GM18519 (cell line): ENCODE data around the gene CCDC69.
"Not testable (repeated sequence)": the region's sequence is repeated elsewhere in the genome, so short reads cannot be mapped to it uniquely, and the experiment has no call there.

Experiments
- ATAC-seq: cut with Tn5 transposase; IDR thresholded peaks from one replicate; pipeline ENCODE4 v1.9.1; 2021; ENCODE audit warnings: mild to moderate bottlenecking, moderate library complexity; ENCODE audit not compliant: unreplicated experiment, low FRiP score

Gene CCDC69, protein sequence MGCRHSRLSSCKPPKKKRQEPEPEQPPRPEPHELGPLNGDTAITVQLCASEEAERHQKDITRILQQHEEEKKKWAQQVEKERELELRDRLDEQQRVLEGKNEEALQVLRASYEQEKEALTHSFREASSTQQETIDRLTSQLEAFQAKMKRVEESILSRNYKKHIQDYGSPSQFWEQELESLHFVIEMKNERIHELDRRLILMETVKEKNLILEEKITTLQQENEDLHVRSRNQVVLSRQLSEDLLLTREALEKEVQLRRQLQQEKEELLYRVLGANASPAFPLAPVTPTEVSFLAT

DNA sequence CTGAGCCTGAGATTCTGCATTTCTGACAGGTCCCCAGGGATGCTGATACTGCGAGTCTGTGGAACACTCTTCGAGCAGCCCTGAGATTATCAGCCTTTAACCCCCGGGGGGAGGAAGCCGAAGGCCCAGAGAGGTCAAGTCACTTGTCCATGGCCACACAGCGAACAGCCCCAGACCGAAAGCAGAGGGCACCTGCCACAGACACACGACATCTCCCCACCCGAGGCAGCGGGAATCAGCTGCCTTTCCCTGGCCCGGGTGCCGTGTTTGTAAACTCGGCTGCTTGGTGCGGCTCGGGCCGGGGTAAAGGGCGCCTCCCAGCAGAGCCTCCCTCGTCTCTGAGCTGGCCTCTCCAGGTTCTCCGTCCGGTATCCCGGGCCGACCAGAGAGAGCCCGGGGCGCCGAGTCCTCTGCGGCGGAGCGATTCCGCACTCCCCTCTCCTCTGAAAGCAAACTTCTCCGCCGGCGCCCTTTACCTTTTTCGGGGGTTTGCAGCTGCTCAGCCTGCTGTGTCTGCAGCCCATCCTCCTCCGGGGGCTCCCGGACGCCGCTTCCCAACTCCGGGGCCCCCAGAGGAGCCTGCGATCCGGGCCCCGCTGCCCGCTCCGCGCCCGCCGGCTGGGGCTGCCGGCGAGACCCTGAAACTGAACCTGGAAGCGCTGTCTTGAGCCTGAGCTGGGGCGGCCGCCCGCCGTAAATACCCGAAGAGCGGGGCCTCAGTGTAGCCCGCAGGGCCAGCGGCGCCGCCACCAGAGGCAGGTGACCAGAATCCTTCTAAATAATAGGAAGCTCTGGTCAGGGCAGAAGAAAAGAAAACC lies at the start of gene CCDC69:
Gene CCDC69 (minus strand): TSS at position 646 of the 818 bp plus-strand sequence. CDS start 122 bp downstream, at position 524.
- peak; percentile 54 for ATAC-seq

DNA sequence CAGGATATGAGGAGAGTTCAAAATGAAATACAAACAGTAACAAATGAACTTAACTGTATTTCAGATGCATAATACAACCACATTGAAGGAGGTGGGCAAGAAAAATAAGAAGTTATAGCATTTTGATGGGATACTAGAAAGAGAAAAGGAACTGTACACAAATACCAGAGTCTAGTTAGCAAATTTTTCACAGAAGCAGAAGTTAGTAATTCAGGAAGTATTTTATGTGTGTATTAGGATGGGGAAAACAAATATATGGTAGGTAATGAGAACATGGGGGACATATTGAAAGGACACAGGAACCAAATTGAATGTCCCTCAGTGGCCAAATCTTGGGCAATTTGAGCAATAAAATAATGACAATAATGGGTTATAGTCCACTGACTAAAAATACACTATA lies 47.4 kb upstream of the CCDC69 start:
- ATAC-seq, result no peak

DNA sequence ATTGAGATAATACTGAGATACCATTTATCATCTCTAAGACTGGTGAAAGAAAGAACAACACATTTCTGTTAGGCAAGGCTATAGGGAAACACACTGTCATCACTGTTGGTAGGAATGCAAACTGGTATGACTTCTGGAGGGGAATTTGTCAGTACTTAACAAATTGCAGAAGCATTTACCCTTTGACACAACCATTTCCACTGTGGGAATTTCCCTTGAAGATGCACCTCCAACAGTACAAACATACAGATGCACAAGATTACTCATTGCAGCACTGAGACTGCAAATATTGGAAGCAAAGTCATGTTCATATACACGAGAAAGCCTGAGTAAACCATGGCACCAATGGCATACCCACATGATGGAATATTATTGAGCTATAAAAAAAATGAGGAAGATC lies 46.7 kb upstream of the CCDC69 start:
- peak; percentile 95 for ATAC-seq

DNA sequence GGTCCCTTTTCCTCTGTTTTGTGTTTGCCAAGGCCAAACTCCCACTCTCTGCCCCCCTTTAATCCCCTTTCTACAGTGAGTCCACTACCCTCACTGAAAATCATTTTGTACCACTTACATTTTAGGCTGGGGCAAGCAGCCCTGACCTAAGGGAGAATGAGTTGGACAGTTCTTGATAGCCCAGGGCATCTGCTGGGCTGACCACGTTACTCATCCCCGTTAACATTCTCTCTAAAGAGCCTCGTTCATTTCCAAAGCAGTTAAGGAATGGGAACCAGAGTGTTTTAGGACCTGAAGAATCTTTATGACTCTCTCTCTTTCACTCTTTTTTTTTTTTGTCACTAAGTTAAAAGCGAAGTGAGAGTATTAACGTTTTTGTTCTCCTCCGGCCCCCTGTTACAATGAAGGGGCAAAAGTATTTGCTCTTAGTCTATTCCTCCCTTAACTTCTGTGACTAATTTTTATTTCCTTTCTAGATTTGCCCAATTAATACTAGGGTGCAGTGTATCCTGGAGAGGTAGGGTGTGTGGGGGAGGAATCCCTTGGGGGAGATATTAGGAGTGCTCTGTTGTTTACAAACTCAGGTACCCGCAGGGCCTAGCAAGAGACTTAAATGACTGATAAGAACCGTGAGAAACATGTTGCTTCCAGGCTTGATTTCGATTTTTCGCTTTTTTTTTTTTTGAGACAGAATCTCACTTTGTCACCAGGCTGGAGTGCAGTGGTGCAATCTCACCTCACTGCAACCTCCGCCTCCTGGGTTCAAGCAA lies 43.8 kb upstream of the CCDC69 start:
- no peak for ATAC-seq

DNA sequence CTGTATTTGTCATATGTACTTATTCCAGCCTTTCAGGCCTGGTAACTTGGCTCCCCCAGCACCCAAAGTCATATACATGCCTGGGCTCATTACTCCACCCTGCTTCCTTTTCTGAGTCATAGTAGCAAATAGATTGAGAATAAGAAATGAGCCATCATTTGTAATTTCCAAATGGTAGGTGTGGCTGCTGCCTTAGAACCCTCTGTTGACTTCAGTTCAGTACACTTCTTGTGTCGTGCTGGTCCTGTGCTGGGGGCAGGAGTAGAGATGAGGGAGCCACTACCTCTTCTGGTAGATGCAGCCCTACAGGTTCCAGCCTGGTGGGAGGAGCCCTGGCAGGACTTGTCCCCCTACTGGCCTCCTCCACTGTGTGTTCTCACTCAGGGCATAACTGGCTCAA lies 40.2 kb upstream of the CCDC69 start:
- ATAC-seq, result peak; percentile 69

DNA sequence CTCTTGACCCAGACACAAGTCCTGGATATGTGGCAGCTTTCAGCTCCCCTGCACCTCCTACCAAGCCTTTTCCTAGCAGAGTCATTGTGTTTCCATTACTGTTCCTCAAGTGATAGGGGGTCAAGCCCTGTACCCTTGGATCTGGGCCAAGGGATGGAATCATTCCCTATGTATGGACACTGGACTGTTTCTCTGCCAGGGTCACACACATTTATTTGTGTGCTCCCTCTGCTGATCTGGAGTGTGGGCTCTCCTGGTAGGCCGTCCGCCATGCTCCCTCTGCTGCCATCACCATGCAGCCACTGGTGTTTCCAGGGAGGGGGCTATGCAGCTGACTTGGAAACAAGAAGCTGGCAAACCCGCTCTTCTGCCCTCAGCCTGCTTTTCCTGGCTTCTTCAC lies 38.6 kb upstream of the CCDC69 start:
- no peak for ATAC-seq

DNA sequence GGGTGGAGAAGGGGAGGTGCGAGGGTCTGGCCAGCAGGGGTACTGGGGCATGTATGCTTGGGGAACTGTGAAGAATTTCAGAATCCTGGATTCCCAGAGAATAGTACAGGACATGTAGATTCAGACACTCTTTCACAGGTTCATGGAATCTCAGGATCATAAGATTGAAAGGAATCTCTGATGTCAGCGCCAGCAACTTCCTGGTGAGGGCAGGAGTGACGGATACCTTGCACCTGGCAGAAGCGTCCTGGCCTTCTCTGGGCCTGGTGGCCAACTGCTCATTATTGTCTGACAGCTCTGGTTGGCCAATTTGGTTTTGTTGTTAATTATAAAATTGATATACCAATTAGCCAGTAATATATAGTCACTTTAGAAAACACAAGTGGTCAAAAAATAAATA lies 36.0 kb upstream of the CCDC69 start:
- ATAC-seq, result no peak

DNA sequence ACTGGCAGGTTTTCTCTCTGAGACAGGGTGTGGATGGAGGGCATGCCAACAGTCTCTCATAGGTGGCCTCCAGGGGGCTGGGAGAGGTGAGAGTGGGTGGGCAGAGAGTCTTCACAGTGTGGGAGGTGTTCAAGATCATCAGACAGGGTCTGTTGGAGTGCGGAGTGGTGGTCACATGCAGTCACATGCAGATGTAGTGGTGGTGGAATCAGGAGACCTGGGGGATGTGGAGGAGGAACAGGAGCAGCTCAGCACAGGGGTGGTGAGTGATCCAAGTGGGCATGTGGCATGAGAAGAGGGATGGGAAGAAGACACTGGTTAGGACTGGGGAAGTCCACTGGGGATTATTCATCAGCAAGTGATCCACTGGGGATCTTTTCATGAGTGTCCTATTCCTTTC lies 34.9 kb upstream of the CCDC69 start:
- ATAC-seq, result no peak

DNA sequence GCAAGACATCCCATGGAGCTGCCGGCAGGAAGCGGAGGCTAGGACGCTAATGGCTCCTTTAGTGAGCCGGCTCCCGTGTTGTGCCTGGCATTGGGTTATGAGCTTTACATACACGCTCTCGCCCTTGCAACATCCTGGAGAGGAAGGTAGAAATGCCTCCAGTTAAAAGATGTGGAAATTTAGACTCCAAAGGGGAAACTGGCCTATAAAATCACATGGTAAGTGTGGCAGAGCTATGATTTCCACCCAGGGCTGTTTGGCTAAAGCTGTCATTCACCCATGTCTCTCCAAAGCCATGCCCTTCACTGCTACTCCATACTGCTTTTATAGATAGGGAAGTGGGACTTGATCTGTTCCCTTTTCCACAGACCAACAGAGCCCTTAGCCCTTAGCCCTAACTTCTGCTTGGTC lies 34.3 kb upstream of the CCDC69 start:
- ATAC-seq, result no peak

DNA sequence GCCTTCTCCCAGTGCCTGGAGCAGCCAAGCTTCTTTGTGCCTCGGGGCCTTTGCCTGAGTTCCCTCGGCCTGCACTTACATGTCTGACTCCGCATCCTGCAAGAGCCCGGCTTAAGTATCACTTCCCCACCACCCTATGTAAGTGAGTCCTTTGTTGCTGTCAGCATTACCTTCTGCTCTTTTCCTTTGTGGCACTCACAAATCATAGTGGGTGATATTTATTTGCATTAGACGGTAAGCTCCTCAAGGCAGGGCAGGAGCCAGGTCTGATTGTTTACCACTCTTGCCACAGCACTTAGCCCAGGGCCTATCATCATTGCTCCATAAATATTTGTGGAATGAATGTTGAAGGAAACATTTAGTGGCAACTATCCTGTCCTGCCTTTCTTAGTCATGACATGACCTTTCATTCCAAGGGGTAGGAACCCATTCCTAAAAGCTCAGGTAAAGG lies 33.9 kb upstream of the CCDC69 start:
- peak; percentile 38 for ATAC-seq

DNA sequence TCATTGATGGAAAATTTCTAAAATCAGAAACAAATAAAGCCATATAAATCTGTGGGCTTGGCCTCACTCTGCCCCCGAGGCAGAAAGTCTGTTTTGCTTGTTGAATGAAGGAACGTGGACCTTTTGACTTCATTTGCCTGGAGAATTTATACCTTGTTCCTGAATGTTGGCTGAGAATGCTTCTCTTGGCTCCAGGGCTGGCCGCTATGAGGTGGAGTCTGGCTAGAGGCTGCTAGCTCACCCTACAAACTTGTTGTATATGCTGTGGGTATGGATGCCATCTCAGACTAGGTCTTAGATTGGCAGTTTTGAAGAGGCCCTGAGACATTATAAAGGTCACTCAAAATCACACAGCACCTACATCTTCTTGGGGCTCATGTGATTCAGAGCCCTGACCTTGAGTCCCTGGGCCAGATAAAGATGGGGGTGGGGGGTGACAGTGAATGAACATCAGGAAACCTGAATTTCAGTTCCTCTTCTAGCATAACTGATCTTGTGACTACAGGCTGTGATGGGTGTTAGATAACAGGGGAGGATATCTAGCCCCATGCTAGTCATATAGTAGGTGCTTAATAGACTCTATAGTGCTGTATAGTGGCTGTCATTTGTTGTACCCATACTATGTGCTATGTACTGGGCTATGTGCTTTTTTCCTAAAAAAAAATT lies 31.9 kb upstream of the CCDC69 start:
- ATAC-seq, result peak; percentile 42

DNA sequence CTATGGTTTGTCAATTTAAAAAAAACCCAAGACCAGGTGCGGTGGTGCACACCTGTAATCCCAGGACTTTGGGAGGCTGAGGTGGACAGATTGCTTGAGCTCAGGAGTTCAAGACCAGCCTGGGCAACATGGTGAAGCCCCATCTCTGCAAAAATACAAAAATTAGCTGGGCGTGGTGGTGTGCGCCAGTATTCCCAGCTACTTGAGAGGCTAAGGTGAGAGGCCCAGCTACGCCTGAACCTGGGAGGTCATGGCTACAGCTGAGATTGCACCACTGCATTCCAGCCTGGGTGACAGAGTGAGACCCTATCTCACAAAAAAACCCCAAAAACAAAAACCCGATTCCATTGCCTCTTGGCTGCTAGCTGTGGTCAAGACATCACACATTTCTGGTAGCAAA lies 31.1 kb upstream of the CCDC69 start:
- not testable (repeated sequence) for ATAC-seq

DNA sequence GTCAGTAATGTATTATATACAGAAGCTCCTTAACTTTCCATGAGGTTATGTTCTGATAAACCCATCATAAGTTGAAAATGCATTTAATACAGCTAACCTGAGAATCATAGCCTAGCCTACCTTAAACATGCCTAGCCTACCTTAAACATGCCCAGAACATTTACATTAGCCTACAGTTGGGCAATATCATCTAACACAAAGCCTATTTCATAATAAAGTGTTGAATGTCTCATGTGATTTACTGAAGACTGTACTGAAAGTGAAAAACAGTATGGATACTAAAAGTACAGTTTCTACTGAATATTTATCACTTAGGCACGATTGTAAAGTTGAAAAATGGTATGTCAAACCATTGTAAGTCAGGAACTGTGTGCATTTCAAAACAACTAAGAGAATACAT lies 30.7 kb upstream of the CCDC69 start:
- no peak for ATAC-seq

DNA sequence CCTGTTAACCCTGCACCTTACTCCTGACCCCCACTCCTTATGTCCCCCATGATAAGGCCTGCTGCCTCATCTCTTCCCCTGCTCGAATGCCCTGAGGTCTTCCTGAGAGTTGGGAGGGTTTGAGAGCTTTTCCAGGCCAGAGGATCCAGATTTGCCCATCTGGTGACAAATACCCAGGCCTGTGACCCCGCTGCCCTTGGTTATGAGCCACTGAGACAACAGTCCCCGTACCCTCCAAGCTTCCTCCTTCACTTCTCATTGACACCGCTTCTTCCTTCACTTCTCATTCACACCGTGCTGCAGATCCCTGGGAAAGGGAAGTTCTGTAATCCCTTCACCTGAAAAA lies 29.7 kb upstream of the CCDC69 start:
- ATAC-seq, result no peak

DNA sequence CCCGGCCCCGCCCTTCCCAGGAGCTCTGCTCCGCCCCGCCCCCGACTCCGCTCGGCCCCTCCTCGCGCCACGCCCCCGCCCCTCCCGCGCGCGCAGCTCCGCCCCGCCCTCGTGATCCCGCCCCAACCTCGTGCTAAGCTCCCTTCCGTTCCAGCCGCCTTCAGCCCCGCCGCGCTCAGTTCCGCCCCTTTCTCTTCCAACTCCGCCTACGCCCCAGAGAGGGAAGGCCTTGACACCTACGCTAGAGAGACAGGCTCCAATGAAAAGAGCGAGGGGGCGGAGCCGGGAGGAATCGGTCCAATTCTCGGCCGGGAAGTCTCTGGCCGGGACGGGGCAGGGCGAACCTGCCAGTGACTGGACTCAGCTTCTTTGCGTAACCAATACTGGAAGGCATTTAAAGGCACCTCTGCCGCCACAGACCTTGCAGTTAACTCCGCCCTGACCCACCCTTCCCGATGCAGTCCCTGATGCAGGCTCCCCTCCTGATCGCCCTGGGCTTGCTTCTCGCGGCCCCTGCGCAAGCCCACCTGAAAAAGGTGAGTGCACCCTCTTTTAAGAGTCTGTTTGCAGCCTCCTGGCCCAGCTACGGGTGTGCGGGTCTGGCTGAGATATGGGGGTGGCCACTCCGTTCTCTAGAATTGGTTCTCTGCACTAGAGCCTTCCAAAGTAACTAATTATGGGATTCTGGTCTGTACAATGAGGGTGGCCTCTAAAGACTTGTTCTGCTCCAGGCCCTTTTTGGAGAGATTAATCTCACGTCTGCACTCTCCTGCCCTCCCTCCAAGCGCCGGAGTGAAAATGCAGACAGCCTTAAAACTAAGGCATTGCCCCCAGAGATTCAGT lies 29.1 kb upstream of the CCDC69 start, which contains the start of gene GM2A:
Gene GM2A (plus strand): TSS at position 424 of the 843 bp plus-strand sequence. CDS start 32 bp downstream, at position 456.
- ATAC-seq, result peak; percentile 65

DNA sequence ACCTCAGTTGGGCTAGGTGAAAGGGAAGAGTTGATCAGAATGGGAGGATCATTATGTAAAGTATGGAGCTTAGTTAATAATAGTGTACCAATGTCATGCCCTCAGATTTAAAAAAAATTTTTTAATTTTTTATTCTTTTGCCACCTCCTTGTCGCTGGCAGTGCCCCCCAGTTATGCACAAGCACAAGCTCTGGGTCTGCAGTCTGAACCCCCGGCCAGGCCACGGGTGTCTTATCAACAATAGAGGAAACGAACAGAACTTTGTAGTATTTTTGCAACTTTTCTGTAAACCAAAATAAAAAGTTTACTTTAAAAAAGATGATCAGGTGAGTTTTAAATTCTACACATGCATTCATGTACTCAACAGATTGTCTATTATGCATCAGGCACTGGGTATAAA lies 27.7 kb upstream of the CCDC69 start:
- ATAC-seq, result no peak

DNA sequence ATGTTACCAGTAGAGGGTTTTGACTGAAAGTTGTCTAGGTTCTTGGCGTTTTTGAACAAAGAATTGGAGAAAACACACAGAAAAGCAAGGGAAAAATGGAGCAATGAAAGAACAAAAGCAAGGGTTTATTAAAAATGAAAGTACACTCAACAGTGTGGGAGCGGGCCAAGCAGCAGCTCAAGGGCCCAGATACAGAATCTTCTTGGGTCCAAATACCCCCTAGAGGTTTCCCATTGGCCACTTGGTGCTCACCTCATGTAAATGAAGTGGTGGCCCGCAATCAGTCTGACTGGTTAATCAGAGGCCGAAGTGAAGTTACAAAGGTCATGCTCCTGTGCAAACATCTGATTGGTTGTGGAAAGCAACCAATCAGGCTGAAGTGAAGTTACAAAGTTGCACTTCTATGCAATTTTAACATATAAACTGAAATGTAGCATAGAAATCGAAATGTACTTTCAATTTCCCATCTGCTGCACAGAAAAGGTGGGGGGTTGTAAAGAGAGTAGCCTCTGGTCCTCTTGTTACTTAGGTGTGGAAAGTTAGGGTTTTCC lies 27.2 kb upstream of the CCDC69 start:
- ATAC-seq, result no peak

DNA sequence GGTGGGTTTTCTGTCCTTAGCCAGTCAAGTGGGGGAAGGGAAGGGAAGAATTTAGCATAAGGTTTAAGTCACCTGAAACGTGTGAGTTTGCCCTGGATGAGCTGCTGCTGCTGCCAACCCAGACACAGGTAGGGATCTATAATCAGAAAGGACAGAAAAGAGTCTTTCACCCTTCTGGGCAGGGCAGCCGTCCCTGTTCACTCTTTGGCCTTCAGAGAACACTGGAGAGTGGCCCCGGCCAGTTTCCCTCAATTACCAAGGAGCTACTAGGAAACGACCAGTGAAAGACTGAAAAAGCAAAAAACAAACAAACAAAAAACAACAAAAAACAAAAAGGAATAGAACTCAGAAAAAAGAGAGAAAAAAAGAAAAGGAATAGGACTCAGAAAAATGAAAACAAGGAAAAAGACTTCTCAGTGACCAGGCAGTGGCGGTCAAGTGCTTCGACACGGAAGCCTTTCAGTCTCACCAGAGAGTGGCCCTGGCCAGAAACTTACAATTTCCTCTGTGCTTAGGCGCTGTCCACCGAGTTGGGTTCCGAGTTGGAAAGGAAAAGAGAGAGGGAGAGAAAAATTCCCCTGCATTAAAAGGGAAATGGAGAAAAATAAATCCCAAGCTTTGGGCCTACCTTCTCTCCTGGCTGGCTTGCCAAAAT lies 26.6 kb upstream of the CCDC69 start:
- no peak for ATAC-seq

DNA sequence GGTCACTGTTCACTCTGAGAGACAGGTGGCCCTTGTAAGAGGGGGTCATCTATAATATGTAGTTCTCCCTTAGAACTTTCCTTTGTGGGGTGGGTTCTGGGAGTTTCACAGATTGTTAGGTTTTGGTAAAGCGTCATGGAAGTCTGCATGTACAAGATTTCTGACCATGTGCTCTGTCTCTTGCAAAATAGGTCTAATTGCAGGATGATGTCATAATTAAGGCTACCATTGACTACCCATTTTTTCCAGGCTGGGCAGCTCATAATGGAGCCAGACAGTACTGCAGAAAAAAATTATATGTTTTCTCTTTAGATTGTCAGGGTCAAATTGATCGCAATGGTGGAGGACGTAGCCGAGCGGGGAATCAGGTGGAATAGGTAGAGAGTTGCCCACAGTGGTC lies 25.4 kb upstream of the CCDC69 start:
- ATAC-seq, result no peak
